GM12872 (cell line): ENCODE results near the gene PAMR1.

Experiments
- CTCF ChIP-seq: IDR thresholded peaks from 3 replicates; pipeline ENCODE4 v1.5.1; 2011; ENCODE audit warnings: low read depth, mild to moderate bottlenecking, low read length, moderate library complexity; ENCODE audit not compliant: insufficient read depth

The PAMR1 gene

GRCh38 chr11:35387111-35387982 is 138.1 kb downstream of the PAMR1 start:
- TF ChIP-seq CTCF = peak; percentile 50; the same call in 2 of the 3 replicates

GRCh38 chr11:35383953-35384352 is 141.5 kb downstream of the PAMR1 start:
- TF ChIP-seq CTCF = no peak
